Measurements from ENCODE around the gene ZNF789. TPM values are rescaled to one million over a fixed set of nuclear protein-coding genes. Genes with fewer than 3 reads are reported as not detected.

The ZNF789 gene
- total and polyA plus RNA-seq, 9 of the 15 experiments (the other 6 are each of a cell fraction or from before 2014, with no cell fraction given) = 6.1 to 57.0 (median 24.8) TPM

GRCh38 chr7:99472561-99473314 is at the start of gene ZNF789 (continued):
- no peak for TF ChIP-seq PTTG1 (tag; IDR thresholded peaks at IDR 0.05; ENCODE audit: low read depth)
- TF ChIP-seq RUNX1 (IDR thresholded peaks at IDR 0.05; ENCODE audit: low read depth) = no peak
- TF ChIP-seq POLR2AphosphoS2 (IDR thresholded peaks at IDR 0.05; ENCODE audit: low read length) = no peak
- TF ChIP-seq DDX20 (tag; IDR thresholded peaks at IDR 0.05; ENCODE audit: low read depth) = no peak
- TF ChIP-seq NR2C2 (CRISPR knock-in tag; IDR thresholded peaks at IDR 0.05) = no peak
- TF ChIP-seq NR2C2 (tag; IDR thresholded peaks at IDR 0.05) = no peak
- TF ChIP-seq ZNF174 (CRISPR knock-in tag; IDR thresholded peaks at IDR 0.05) = peak; percentile 72; the same call in 1 of the 2 replicates
- TF ChIP-seq JUNB (CRISPR knock-in tag; conservative IDR thresholded peaks at IDR 0.05) = no peak
- TF ChIP-seq RAD51 (IDR thresholded peaks at IDR 0.05; ENCODE audit: borderline replicate concordance, low read depth) = peak; percentile 99
- no peak for TF ChIP-seq BDP1 (IDR thresholded peaks at IDR 0.05; ENCODE audit: insufficient read depth, insufficient read length)
- no peak for TF ChIP-seq CBX5 (IDR thresholded peaks at IDR 0.05; ENCODE audit: borderline replicate concordance, low read depth)
- no peak for TF ChIP-seq ZFP36 (IDR thresholded peaks at IDR 0.05; ENCODE audit: low read depth, low read length, partially characterized antibody)
- TF ChIP-seq ILF3 (IDR thresholded peaks at IDR 0.05; ENCODE audit: borderline replicate concordance) = peak; percentile 74; the same call in 1 of the 2 replicates
- TF ChIP-seq DIDO1 (tag; IDR thresholded peaks at IDR 0.05; ENCODE audit: low read depth) = no peak
- 0 out of 2 replicates have a peak, but pooled peaks have one; percentile 34 for TF ChIP-seq ZNF41 (CRISPR knock-in tag; conservative IDR thresholded peaks at IDR 0.05)
- no peak for TF ChIP-seq ZC3H11A (IDR thresholded peaks at IDR 0.05; ENCODE audit: low read depth, low read length)
- TF ChIP-seq HDAC2 (IDR thresholded peaks at IDR 0.05) = no peak; the same call in 1 of the 2 replicates
- TF ChIP-seq SNRNP70 (optimal IDR thresholded peaks at IDR 0.05; ENCODE audit: low read depth, low read length) = no peak
- 0 out of 2 replicates have a peak, but pooled peaks have one; percentile 34 for TF ChIP-seq CLOCK (CRISPR knock-in tag; IDR thresholded peaks at IDR 0.05; ENCODE audit: borderline replicate concordance)
- TF ChIP-seq MED1 (CRISPR knock-in tag; IDR thresholded peaks at IDR 0.05; ENCODE audit: borderline replicate concordance) = no peak
- peak; percentile 90 to 91 for TF ChIP-seq NRF1 (conservative IDR thresholded peaks at IDR 0.05 in 1 of 2, IDR thresholded peaks at IDR 0.05 in 1 of 2)
- TF ChIP-seq SNAPC5 (CRISPR knock-in tag; IDR thresholded peaks at IDR 0.05) = no peak
- TF ChIP-seq, protein P1, sequence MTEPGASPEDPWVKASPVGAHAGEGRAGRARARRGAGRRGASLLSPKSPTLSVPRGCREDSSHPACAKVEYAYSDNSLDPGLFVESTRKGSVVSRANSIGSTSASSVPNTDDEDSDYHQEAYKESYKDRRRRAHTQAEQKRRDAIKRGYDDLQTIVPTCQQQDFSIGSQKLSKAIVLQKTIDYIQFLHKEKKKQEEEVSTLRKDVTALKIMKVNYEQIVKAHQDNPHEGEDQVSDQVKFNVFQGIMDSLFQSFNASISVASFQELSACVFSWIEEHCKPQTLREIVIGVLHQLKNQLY (CRISPR knock-in tag; conservative IDR thresholded peaks at IDR 0.05) = no peak
- TF ChIP-seq FOXM1 (IDR thresholded peaks at IDR 0.05; ENCODE audit: low read depth) = 0 out of 2 replicates have a peak, but pooled peaks have one; percentile 51
- peak; percentile 88 for TF ChIP-seq FOXM1 (CRISPR knock-in tag; IDR thresholded peaks at IDR 0.05; ENCODE audit: low read depth)
- no peak for TF ChIP-seq NCOA6 (IDR thresholded peaks at IDR 0.05)
- TF ChIP-seq POLR2AphosphoS5 (IDR thresholded peaks at IDR 0.05; ENCODE audit: control insufficient read depth, insufficient read depth, low read depth, low read length) = peak; percentile 69
- TF ChIP-seq SIRT6 (IDR thresholded peaks at IDR 0.05; ENCODE audit: low read depth, low read length) = no peak

Data from K562 (cell line).